Adipocyte (in vitro differentiated cells): ENCODE results near the gene ARFGAP3.

Experiments
- DNase-seq: peaks from one replicate; pipeline ENCODE4 v3.0.0-alpha.2; 2015; ENCODE audit warnings: low read depth
- H3K27me3 ChIP-seq: replicated peaks from 2 replicates; pipeline ENCODE4 v1.7.0; 2013; ENCODE audit warnings: mild to moderate bottlenecking, low read length, moderate library complexity; ENCODE audit not compliant: control insufficient read depth, insufficient read depth
- H3K36me3 ChIP-seq: 2 replicates; pipeline ENCODE4 v1.7.0; 2013; ENCODE audit warnings: low read length, mild to moderate bottlenecking, moderate library complexity; ENCODE audit not compliant: control insufficient read depth, insufficient read depth, severe bottlenecking
- H3K4me1 ChIP-seq: 2 replicates; pipeline ENCODE4 v1.7.0; 2013; ENCODE audit warnings: mild to moderate bottlenecking, low read length, moderate library complexity; ENCODE audit not compliant: control insufficient read depth, insufficient read depth
- H3K4me3 ChIP-seq: 2 replicates; pipeline ENCODE4 v1.7.0; 2013; ENCODE audit warnings: mild to moderate bottlenecking, low read length, moderate library complexity
- H3K9ac ChIP-seq: 2 replicates; pipeline ENCODE4 v1.7.0; 2013; ENCODE audit warnings: mild to moderate bottlenecking, low read length, moderate library complexity
- H3K9me3 ChIP-seq: 2 replicates; pipeline ENCODE4 v1.7.0; 2013; ENCODE audit warnings: mild to moderate bottlenecking, low read length, moderate library complexity; ENCODE audit not compliant: control insufficient read depth

Gene ARFGAP3

DNA sequence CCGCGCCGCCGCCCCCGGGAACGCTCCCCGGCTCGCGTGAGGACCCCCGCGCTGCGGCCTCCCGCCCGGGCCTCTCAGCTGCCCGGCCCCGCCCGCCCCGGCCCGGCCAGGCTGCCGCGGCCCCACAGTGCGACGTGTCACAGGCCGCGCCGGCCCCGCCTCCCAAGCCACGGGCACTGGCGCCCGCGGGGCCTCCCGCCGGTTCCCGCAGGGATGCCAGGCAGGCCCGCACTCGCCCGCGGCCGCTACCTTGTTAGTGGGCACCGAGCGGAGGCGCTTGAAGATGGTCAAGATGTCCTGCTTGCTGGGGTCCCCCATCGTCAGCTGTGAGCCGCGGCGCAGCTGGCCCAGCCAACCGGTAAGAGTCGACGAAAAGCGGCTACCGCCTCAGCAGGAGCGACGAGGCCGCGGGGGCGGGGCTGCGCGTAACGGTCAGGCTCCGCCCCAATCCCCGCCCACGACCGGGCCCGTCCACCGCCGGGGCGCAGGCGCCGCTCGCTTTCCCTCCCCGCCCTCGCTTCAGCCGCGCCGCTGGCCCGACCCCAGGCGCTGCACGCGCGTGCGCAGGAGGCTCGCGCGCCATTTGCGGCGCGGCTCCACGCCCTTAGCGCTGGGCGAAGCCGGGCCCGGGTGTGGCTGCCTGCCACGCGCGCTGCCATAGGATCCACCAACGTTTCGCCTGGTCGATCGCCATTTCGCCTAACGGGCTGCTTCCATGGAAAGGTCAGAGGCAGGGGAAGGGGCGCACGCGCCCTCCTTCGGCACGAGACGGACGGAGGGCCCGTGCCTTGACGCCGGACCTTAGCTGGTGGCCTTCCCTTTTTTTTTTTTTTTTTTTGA, at the start of gene ARFGAP3:
Gene ARFGAP3, minus strand, starts transcription at position 409 of the 840 bp plus-strand sequence. Its CDS starts 91 bp downstream, at position 318.
- Histone ChIP-seq H3K36me3 (no peaks in the 10 kb centered on the region), H3K4me3 (peak within 1 kb of the TSS; percentile 92), H3K27me3 (no peaks in the 10 kb centered on the region), H3K4me1 (peaks cover 22% of the 10 kb centered on the region), H3K9ac (peak within 1 kb of the TSS; percentile 88), H3K9me3 (no peaks in the 10 kb centered on the region)
- DNase-seq: peak; percentile 99

DNA sequence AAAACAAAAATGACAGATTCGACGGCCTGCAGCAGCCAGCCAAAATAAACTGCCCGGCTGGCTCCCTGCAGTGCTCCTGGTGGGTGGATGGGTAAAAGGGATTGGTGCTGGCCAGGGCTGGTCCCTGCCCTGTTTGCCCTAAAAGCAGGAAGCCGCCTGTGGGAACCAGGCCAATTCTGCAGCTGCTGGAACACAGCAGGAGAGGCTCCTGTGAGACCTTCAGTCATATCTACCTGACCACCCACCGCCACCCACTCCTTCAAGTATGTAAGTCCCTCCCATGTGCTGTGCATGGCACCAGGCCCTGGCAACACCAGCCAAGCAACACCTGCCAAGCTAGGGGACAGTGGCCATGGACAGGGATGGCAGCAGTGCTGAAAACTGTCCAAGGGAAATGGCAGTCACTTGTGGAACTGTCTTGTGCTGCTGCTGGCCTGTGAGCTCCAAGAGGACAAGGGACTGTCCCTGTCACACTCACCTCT, 48.7 kb upstream of the ARFGAP3 start:
- no peaks in the 10 kb centered on the region for H3K9me3 ChIP-seq
- no peak overlapping the region for H3K4me3 ChIP-seq

GRCh38 chr22:42905217-42905616, 48.1 kb upstream of the ARFGAP3 start:
- no peaks in the 10 kb centered on the region for H3K9me3 ChIP-seq
- H3K9ac ChIP-seq: no peak overlapping the region
- H3K27me3 ChIP-seq: no peaks in the 10 kb centered on the region
- DNase-seq: no peak
- H3K4me3 ChIP-seq: no peak overlapping the region
- peaks cover 18% of the 10 kb centered on the region for H3K36me3 ChIP-seq
- H3K4me1 ChIP-seq: peaks cover 24% of the 10 kb centered on the region

More for the DNA sequence above, 48.7 kb upstream of the ARFGAP3 start:
- DNase-seq: no peak
- no peaks in the 10 kb centered on the region for H3K27me3 ChIP-seq
- H3K4me1 ChIP-seq: peaks cover 24% of the 10 kb centered on the region
- H3K9ac ChIP-seq: no peak overlapping the region
- H3K36me3 ChIP-seq: peaks cover 23% of the 10 kb centered on the region

- no peak overlapping the region for H3K9ac ChIP-seq
- H3K27me3 ChIP-seq: no peaks in the 10 kb centered on the region
- H3K36me3 ChIP-seq: peaks cover 9% of the 10 kb centered on the region
- DNase-seq: no peak
- no peak overlapping the region for H3K4me3 ChIP-seq
- peaks cover 24% of the 10 kb centered on the region for H3K4me1 ChIP-seq
- H3K9me3 ChIP-seq: no peaks in the 10 kb centered on the region
These were observed 47.0 kb upstream of the ARFGAP3 start for GRCh38 chr22:42904050-42904449.

DNA sequence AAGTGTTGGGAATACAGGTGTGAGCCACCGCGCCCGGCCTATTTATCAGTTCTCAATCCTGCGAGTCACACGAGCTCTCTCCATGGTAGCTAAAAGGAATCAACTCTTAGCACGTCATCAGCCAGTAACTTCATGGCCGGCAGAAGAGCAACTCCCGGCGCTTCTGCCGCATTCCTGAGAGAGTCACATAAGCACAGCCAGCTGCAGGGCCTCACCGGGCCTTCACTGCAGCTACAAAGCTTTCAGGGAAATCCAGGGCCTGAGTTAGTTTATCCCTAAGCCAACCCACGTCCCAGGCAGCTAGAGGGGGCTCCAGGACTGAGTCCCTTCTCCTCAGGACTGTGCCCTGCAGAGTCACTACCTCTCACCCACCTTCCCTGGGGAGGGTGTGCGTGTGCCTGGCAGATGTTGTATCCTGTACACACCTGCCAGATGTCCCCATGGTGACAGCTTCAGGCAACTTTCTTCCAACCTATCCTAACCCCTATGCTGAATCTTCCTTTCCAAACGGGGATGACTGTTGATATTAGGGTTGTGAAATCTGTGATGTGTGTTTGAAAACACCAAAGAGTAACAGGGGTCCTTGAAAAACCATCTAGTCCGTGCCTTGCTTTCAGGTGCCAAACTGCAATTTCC, 45.9 kb upstream of the ARFGAP3 start:
- Histone ChIP-seq H3K36me3 (peaks cover 6% of the 10 kb centered on the region), H3K4me1 (peaks cover 18% of the 10 kb centered on the region), H3K9ac (no peak overlapping the region), H3K27me3 (no peaks in the 10 kb centered on the region), H3K9me3 (no peaks in the 10 kb centered on the region), H3K4me3 (no peak overlapping the region)
- peak; percentile 46 for DNase-seq

DNA sequence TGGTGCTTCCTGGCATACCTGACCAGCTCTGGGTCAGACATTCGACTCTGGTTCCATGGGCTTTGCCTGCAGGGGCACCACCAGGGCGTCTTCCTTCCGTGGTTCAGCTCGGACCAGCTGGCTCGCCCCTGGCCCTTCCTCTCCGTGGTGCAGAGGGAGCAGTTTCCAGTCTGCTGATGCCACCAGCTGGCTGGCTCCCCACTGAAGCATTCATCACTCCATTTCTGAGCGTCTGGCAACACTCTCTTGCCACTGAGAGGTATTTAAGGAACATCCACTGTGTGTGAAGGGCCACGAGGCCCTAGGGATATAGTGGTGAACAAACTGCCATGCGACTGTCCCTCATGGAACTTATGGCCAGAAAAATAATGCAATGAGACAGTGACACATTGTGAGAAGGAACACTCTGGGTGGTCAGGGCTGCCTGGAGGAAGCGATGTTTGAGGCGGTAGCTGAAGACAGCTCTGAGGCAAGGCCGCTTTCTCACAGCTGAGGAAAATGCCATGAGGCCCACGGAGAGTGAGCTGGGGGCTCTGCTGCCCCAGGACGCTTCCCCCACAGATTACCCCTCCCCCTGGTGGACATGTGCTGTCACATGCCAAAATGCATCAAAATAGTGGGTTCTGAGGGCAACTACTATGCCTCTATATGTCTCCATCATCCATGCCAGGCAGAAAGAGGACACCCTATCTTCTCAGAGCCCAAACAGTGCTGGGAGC, 44.9 kb upstream of the ARFGAP3 start:
- no peak for DNase-seq
- H3K9ac ChIP-seq: no peak overlapping the region
- H3K4me3 ChIP-seq: no peak overlapping the region
- H3K36me3 ChIP-seq: peaks cover 6% of the 10 kb centered on the region
- H3K27me3 ChIP-seq: no peaks in the 10 kb centered on the region
- H3K9me3 ChIP-seq: no peaks in the 10 kb centered on the region
- H3K4me1 ChIP-seq: peaks cover 8% of the 10 kb centered on the region

DNA sequence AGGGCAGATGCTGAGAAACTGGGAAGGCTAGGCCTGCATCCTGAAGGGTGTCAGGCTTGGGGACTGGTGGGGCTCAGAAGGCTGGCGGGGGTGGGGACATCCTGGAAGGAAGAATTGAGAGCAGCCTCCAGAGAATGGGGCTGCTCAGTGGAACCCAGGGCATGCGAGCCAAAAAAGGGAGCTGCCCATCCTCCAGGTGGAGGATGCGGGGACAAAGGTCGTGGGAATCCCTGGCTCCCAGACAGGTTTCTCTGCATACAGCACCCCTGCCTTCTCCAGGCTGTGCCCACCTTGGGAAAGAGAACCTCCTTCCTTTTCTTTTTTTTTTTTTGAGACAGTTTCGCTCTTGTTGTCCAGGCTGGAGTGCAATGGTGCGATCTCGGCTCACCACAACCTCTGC, 40.9 kb upstream of the ARFGAP3 start:
- Histone ChIP-seq H3K36me3 (peaks cover 6% of the 10 kb centered on the region), H3K27me3 (no peaks in the 10 kb centered on the region), H3K9ac (no peak overlapping the region), H3K9me3 (no peaks in the 10 kb centered on the region), H3K4me3 (no peak overlapping the region), H3K4me1 (no peaks in the 10 kb centered on the region)
- DNase-seq: no peak

DNA sequence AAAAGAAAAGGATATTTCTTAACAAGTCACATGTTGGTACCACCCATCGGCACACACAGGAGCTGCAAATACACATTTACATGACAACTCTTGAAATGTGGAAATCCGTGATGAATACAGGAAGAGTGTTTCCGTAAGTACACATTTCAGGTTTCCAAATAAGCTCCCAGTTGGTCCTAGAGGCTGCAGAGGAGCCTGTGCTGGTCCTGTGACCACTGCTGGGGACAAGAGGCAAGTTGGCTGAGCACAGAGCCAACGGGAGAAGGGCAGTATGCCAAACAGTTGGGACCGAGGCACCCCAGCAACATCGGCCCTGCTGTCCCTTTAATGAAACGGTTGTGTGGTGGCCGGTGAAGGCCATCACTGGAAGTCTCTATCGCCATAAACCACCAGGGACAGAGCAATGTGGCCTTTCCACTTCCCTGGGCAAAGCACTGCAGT, 38.5 kb upstream of the ARFGAP3 start:
- Histone ChIP-seq H3K9ac (no peak overlapping the region), H3K36me3 (peaks cover 2% of the 10 kb centered on the region), H3K4me3 (no peak overlapping the region), H3K4me1 (no peaks in the 10 kb centered on the region), H3K27me3 (no peaks in the 10 kb centered on the region), H3K9me3 (no peaks in the 10 kb centered on the region)
- DNase-seq: no peak

GRCh38 chr22:42895087-42895486, 38.0 kb upstream of the ARFGAP3 start:
- Histone ChIP-seq H3K4me3 (no peak overlapping the region), H3K9me3 (no peaks in the 10 kb centered on the region), H3K36me3 (peaks cover 7% of the 10 kb centered on the region), H3K9ac (no peak overlapping the region), H3K4me1 (no peaks in the 10 kb centered on the region), H3K27me3 (no peaks in the 10 kb centered on the region)
- no peak for DNase-seq

DNA sequence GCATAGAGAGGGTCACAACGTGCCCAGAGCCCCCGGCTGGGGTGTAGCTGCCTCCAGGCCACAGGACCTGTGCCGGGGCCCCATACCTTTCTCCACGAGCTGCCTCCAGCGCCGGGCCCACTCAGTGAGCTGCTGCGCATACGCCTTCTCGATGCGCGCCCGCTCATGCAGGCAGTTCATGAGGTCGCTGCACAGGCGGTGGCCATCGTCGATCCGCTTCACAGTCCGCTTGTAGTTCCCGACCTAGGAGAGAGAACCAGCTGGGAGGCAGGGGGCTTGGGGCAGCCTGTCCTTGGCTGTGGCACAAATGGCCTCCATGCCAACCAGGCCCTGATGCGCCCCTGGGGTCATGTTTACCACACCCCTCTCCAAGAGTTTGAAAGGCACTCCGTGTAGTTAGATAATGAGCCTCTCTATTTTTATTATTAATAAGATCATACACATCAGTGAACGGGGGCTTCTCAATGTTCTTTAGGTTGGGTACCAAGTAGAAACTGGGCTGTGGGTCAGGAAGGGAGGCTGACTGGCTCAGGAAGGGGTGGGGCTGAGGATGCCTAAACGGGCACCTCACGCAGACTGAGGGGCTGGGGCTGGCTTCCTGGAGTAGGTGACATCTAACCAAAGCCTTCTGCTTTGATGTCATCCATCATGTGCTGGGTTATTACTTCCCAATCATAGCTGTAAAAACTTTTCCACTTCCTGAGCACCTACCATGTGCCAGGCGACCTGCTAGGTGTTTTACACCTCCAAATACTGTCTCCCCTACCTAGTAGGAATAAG, 36.5 kb upstream of the ARFGAP3 start:
- H3K4me3 ChIP-seq: no peak overlapping the region
- H3K4me1 ChIP-seq: no peaks in the 10 kb centered on the region
- DNase-seq: no peak
- peaks cover 16% of the 10 kb centered on the region for H3K36me3 ChIP-seq
- no peaks in the 10 kb centered on the region for H3K9me3 ChIP-seq
- H3K27me3 ChIP-seq: no peaks in the 10 kb centered on the region
- no peak overlapping the region for H3K9ac ChIP-seq
